K562 (cell line): Measurements from ENCODE around the gene PI4KA. TPM values are rescaled to one million over a fixed set of nuclear protein-coding genes. Genes with fewer than 3 reads are reported as not detected.

Experiments used
- CHD4 ChIP-seq: fragments of 200-600 bp; sonication (generic); IDR thresholded peaks from 3 replicates; pipeline ENCODE4 v1.6.1; 2012; ENCODE audit warnings: low read depth, mild to moderate bottlenecking, mixed read lengths, low read length, inconsistent platforms; ENCODE audit not compliant: insufficient read depth, insufficient replicate concordance, poor library complexity, severe bottlenecking
- DIDO1 ChIP-seq: fragments of 450-650 bp; IDR thresholded peaks from 2 replicates; pipeline ENCODE4 v1.6.1; 2016; ENCODE audit warnings: low read depth, missing biosample characterization, missing genetic modification characterization
- E2F3 ChIP-seq: fragments of 250-450 bp; sonication (Bioruptor Pico); IDR thresholded peaks from 2 replicates; pipeline ENCODE4 v1.4.0; 2020; ENCODE audit warnings: mild to moderate bottlenecking
- ERF ChIP-seq: fragments of 450-650 bp; formaldehyde crosslinking; IDR thresholded peaks from 2 replicates; pipeline ENCODE4 v1.4.0; 2020; ENCODE audit warnings: mild to moderate bottlenecking, mixed read lengths
- HMGXB4 ChIP-seq: sonication (generic); formaldehyde crosslinking; IDR thresholded peaks from 2 replicates; pipeline ENCODE4 v1.8.1; 2023; ENCODE audit warnings: mild to moderate bottlenecking, missing genetic modification reagents
- HSF4 ChIP-seq: fragments of 250-450 bp; sonication (Bioruptor Pico); IDR thresholded peaks from 2 replicates; pipeline ENCODE4 v2.1.2; 2022; ENCODE audit warnings: mild to moderate bottlenecking, moderate library complexity, borderline replicate concordance
- KDM1A ChIP-seq, 2 experiments: fragments of 450-650 bp; IDR thresholded peaks; 2 replicates each; pipeline ENCODE4 v1.6.1; 2016; ENCODE audit warnings: mild to moderate bottlenecking in 2 of 2
- KDM2B ChIP-seq: fragments of 250-450 bp; sonication (Bioruptor Pico); IDR thresholded peaks from 2 replicates; pipeline ENCODE4 v1.8.0; 2021; ENCODE audit warnings: mild to moderate bottlenecking, moderate library complexity
- LARP7 ChIP-seq: fragments of 450-650 bp; IDR thresholded peaks from 2 replicates; pipeline ENCODE4 v1.6.1; 2016
- MCM7 ChIP-seq, 2 experiments: fragments of 450-650 bp; IDR thresholded peaks; 2 replicates each; pipeline ENCODE4 v1.6.1; 2016 to 2018
- MIER1 ChIP-seq: fragments of 450-650 bp; IDR thresholded peaks from 2 replicates; pipeline ENCODE4 v1.6.1; 2016; ENCODE audit warnings: antibody characterized with exemption, mild to moderate bottlenecking, low read depth
- PCBP2 ChIP-seq: fragments of 200-400 bp; formaldehyde crosslinking; IDR thresholded peaks from 2 replicates; pipeline ENCODE4 v1.6.1; 2018; ENCODE audit warnings: low read length, low read depth, mild to moderate bottlenecking, moderate library complexity; ENCODE audit not compliant: poor library complexity, severe bottlenecking
- PTTG1 ChIP-seq: fragments of 450-650 bp; IDR thresholded peaks from 2 replicates; pipeline ENCODE4 v1.6.1; 2016; ENCODE audit warnings: low read depth, mild to moderate bottlenecking, missing genetic modification characterization, missing compliant biosample characterization
- SIX5 ChIP-seq, 2 experiments: IDR thresholded peaks; 2 replicates each; pipeline ENCODE4 v1.6.1; 2011; ENCODE audit warnings: low read length in 2 of 2, borderline replicate concordance in 1 of 2, low read depth in 1 of 2, mild to moderate bottlenecking in 1 of 2, moderate library complexity in 1 of 2; ENCODE audit not compliant: insufficient read depth in 1 of 2
- ZBTB8A ChIP-seq: fragments of 450-650 bp; IDR thresholded peaks from 2 replicates; pipeline ENCODE4 v1.6.1; 2018; ENCODE audit warnings: mild to moderate bottlenecking, moderate library complexity; ENCODE audit not compliant: partially characterized antibody
- ZC3H4 ChIP-seq: sonication (generic); formaldehyde crosslinking; IDR thresholded peaks from 2 replicates; pipeline ENCODE4 v1.9.0; 2021; ENCODE audit warnings: missing genetic modification reagents, borderline replicate concordance
- ZNF146 ChIP-seq: IDR thresholded peaks from one replicate; pipeline ENCODE4 v1.6.1; 2018; ENCODE audit warnings: missing compliant biosample characterization; ENCODE audit not compliant: unreplicated experiment
- ZNF197 ChIP-seq: fragments of 200-800 bp; sonication (Bioruptor generic); IDR thresholded peaks from 2 replicates; pipeline ENCODE4 v1.6.1; 2016; ENCODE audit warnings: low read depth, missing genetic modification characterization, missing compliant biosample characterization
- ZNF274 ChIP-seq: IDR thresholded peaks from 2 replicates; pipeline ENCODE4 v1.6.1; 2011; ENCODE audit warnings: low read depth, mild to moderate bottlenecking, low read length, moderate library complexity, borderline replicate concordance
- ZNF561 ChIP-seq: fragments of 450-650 bp; formaldehyde crosslinking; conservative IDR thresholded peaks from 2 replicates; pipeline ENCODE4 v1.4.0; 2020; ENCODE audit warnings: mild to moderate bottlenecking, moderate library complexity
- ZNF57 ChIP-seq: fragments of 450-650 bp; formaldehyde crosslinking; IDR thresholded peaks from 2 replicates; pipeline ENCODE4 v1.4.0; 2020; ENCODE audit warnings: mild to moderate bottlenecking, moderate library complexity
- polyA plus RNA-seq, 8 experiments: library from polyadenylated mRNA; depleted of rRNA in 4 of 8; stranded (reverse) in 5 of 8; unstranded in 3 of 8; fragments of >200 nt; fragmentation: Nextera tagmentation in 2 of 8; fragmentation: Illumina TruSeq in 1 of 8; extraction: Ambion mirVana in 2 of 8; extraction: Trizol in 1 of 8; gene quantifications; 2 replicates each; pipeline versions ENCODE4 v1.2.1 to v1.2.3, GENCODE V29; 2011 to 2014; ENCODE audit warnings: inconsistent platforms in 1 of 8, missing spikeins in 1 of 8
- total RNA-seq, 7 experiments: library from RNA; depleted of rRNA in 6 of 7; stranded (reverse); fragments of >200 nt in 6 of 7; fragmentation: Illumina TruSeq in 2 of 7; extraction: Trizol in 2 of 7; gene quantifications; 2 replicates each; pipeline versions ENCODE4 v1.2.1 to v1.2.3, GENCODE V29; 2011 to 2021; ENCODE audit warnings: low replicate concordance in 1 of 7
- TF ChIP-seq, protein P1 (sequence below): sonication (generic); formaldehyde crosslinking; IDR thresholded peaks from 2 replicates; pipeline ENCODE4 v1.8.1; 2022; ENCODE audit warnings: missing genetic modification reagents
- TF ChIP-seq, protein P2 (sequence below): sonication (generic); formaldehyde crosslinking; IDR thresholded peaks from 2 replicates; pipeline ENCODE4 v1.8.1; 2022; ENCODE audit warnings: missing genetic modification reagents
- TF ChIP-seq, protein P3 (sequence below): fragments of 250-450 bp; sonication (Bioruptor Pico); IDR thresholded peaks from 2 replicates; pipeline ENCODE4 v1.8.0; 2022; ENCODE audit warnings: moderate library complexity, mild to moderate bottlenecking, inconsistent platforms

Gene PI4KA
- total and polyA plus RNA-seq, 9 of the 15 experiments (the other 6 are each of a cell fraction or from before 2014, with no cell fraction given): 7.3 to 187 (median 84.7) TPM

GRCh38 chr22:20792221-20792965 lies 66.2 kb downstream of the PI4KA start (continued):
- TF ChIP-seq HMGXB4 (CRISPR knock-in tag) (peak; percentile 69; the same call in 1 of the 2 replicates), SIX5 (IDR thresholded peaks at IDR 0.05; ENCODE audit: borderline replicate concordance in 1 of 2, insufficient read depth in 1 of 2, low read depth in 1 of 2, low read length in 2 of 2) (peak in 1 of 2 experiments; percentile 31; a peak in 1 of 4 replicates), E2F3 (CRISPR knock-in tag) (peak; percentile 62; the same call in 1 of the 2 replicates), ZNF57 (CRISPR knock-in tag) (no peak), HSF4 (CRISPR knock-in tag) (no peak), KDM1A (IDR thresholded peaks at IDR 0.05) (no peak), ZNF561 (no peak), ZC3H4 (CRISPR knock-in tag) (peak; percentile 26; the same call in 1 of the 2 replicates), ERF (CRISPR knock-in tag) (0 out of 2 replicates have a peak, but pooled peaks have one; percentile 34), KDM2B (CRISPR knock-in tag) (no peak), ZNF274 (no peak), PCBP2 (no peak), ZNF197 (CRISPR knock-in tag) (no peak), ZBTB8A (no peak), DIDO1 (no peak), ZNF146 (CRISPR knock-in tag) (no peak), MIER1 (no peak), CHD4 (no peak), LARP7 (no peak), PTTG1 (tag) (no peak), MCM7 (IDR thresholded peaks at IDR 0.05) (no peak)
- TF ChIP-seq, protein P1, sequence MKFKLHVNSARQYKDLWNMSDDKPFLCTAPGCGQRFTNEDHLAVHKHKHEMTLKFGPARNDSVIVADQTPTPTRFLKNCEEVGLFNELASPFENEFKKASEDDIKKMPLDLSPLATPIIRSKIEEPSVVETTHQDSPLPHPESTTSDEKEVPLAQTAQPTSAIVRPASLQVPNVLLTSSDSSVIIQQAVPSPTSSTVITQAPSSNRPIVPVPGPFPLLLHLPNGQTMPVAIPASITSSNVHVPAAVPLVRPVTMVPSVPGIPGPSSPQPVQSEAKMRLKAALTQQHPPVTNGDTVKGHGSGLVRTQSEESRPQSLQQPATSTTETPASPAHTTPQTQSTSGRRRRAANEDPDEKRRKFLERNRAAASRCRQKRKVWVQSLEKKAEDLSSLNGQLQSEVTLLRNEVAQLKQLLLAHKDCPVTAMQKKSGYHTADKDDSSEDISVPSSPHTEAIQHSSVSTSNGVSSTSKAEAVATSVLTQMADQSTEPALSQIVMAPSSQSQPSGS (CRISPR knock-in tag): peak; percentile 48; the same call in 1 of the 2 replicates
- TF ChIP-seq, protein P2, sequence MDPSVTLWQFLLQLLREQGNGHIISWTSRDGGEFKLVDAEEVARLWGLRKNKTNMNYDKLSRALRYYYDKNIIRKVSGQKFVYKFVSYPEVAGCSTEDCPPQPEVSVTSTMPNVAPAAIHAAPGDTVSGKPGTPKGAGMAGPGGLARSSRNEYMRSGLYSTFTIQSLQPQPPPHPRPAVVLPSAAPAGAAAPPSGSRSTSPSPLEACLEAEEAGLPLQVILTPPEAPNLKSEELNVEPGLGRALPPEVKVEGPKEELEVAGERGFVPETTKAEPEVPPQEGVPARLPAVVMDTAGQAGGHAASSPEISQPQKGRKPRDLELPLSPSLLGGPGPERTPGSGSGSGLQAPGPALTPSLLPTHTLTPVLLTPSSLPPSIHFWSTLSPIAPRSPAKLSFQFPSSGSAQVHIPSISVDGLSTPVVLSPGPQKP: peak; percentile 86; the same call in 1 of the 2 replicates
- TF ChIP-seq, protein P3, sequence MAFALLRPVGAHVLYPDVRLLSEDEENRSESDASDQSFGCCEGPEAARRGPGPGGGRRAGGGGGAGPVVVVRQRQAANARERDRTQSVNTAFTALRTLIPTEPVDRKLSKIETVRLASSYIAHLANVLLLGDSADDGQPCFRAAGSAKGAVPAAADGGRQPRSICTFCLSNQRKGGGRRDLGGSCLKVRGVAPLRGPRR (CRISPR knock-in tag): no peak
